Measurements from ENCODE around the gene EGFL7. TPM values are rescaled to one million over a fixed set of nuclear protein-coding genes. Genes with fewer than 3 reads are reported as not detected.

The EGFL7 gene
- total and polyA plus RNA-seq, 2 of the 8 experiments (the other 6 are each of a cell fraction or from before 2014, with no cell fraction given), result 37.8 to 53.4 TPM

- Histone ChIP-seq H2AK5ac (ENCODE audit: low read depth, low read length) (no peak overlapping the region), H4K8ac (ENCODE audit: extremely low read depth, insufficient read depth, low read length) (no peak overlapping the region; the same call in 1 of the 2 replicates), H3K23ac (ENCODE audit: insufficient read length) (no peak overlapping the region), H3K56ac (replicated peaks; ENCODE audit: insufficient read length, low read depth, low read length) (no peak overlapping the region), H3K79me1 (ENCODE audit: low read depth, low read length) (no peaks in the 10 kb centered on the region), H3K4ac (replicated peaks; ENCODE audit: insufficient read length, low read depth, low read length) (no peak overlapping the region), H4K91ac (replicated peaks; ENCODE audit: insufficient read length, low read length) (no peak overlapping the region), H3K9me3 (ENCODE audit: insufficient read depth in 2 of 2, low read depth in 1 of 2, low read length in 1 of 2) (no peaks in the 10 kb centered on the region), H3K14ac (ENCODE audit: insufficient read length) (no peak overlapping the region), H3K4me1 (replicated peaks in 1 of 4; ENCODE audit: control insufficient read depth in 3 of 4, insufficient read depth in 4 of 4, low read length in 3 of 4) (peaks cover 0 to 16% (median 12%) of the 10 kb centered on the region in 4 experiments; a peak in 4 of 7 replicates), H2BK5ac (ENCODE audit: low read depth, low read length) (no peak overlapping the region), H3K18ac (ENCODE audit: extremely low read depth, low read length) (no peak overlapping the region), H2BK20ac (ENCODE audit: low read length) (no peak overlapping the region), H3K23me2 (ENCODE audit: low read depth, low read length) (no peaks in the 10 kb centered on the region), H4K5ac (ENCODE audit: insufficient read length, low read depth, low read length) (no peak overlapping the region), H3K9ac (replicated peaks in 1 of 4; ENCODE audit: extremely low read depth in 1 of 4, low read depth in 3 of 4, low read length in 3 of 4) (no peak overlapping the region), H2BK120ac (replicated peaks; ENCODE audit: low read depth, low read length) (no peak overlapping the region), H2BK15ac (ENCODE audit: low read length) (no peak overlapping the region), H3K79me2 (ENCODE audit: control insufficient read depth in 1 of 2, insufficient read depth in 2 of 2, low read length in 2 of 2) (no peaks in the 10 kb centered on the region), H3K27me3 (replicated peaks in 1 of 4; ENCODE audit: control insufficient read depth in 3 of 4, extremely low read depth in 1 of 4, insufficient read depth in 3 of 4, low read length in 3 of 4) (no peaks in the 10 kb centered on the region), H3K4me3 (ENCODE audit: extremely low read depth in 1 of 4, insufficient read depth in 2 of 4, low read depth in 3 of 4, low read length in 4 of 4) (no peak overlapping the region), H2BK12ac (ENCODE audit: low read depth, low read length) (no peak overlapping the region), H3K4me2 (ENCODE audit: insufficient read depth in 1 of 2, low read depth in 2 of 2, low read length in 2 of 2) (no peak overlapping the region; a peak in 1 of 4 replicates), H4K20me1 (replicated peaks in 1 of 2; ENCODE audit: control insufficient read depth in 1 of 2, insufficient read depth in 2 of 2, low read length in 2 of 2) (no peaks in the 10 kb centered on the region), H3K27ac (ENCODE audit: low read depth, low read length) (no peak overlapping the region), H3K36me3 (ENCODE audit: control insufficient read depth in 2 of 4, insufficient read depth in 4 of 4, low read length in 3 of 4) (no peaks in the 10 kb centered on the region), H2AFZ (ENCODE audit: low read length) (no peak overlapping the region)
- FAIRE-seq (no peak), DNase-seq (ENCODE audit: low read depth in 1 of 2, low spot score in 2 of 2) (no peak)
- TF ChIP-seq SRF (IDR thresholded peaks at IDR 0.05; ENCODE audit: low read depth, low read length), result no peak
- no peak for TF ChIP-seq KDM4A (IDR thresholded peaks at IDR 0.05; ENCODE audit: low read depth, low read length, severe bottlenecking)
- ChIA-PET POLR2A (ENCODE audit: partially characterized antibody) (no interaction called here), CTCF (ENCODE audit: partially characterized antibody) (interaction anchor here (0.5 to 3.6 kb wide), 10 partner anchors 8 to 207 kb away, joined by 3 to 21 read pairs (median 6); partner anchors contain the start of gene DIPK1B)
- WGBS, 2 experiments (ENCODE audit: extremely low coverage in 1 of 2, insufficient coverage in 1 of 2, insufficient read length in 1 of 2, insufficient replicate concordance in 2 of 2, low coverage in 1 of 2, low lambda C conversion rate in 2 of 2, missing lambda C conversion rate in 1 of 2), result 98% methylated on average over 11 of the region's 11 CpGs; no CpG with 5 or more reads in 1 of the 2 experiments
Measured at GRCh38 chr9:136694872-136695247, 32.1 kb downstream of the EGFL7 start.
